Sigmoid colon (tissue), 4 donors: ENCODE results near the gene LYPD6.

Experiments used
- CTCF ChIP-seq, 4 experiments: fragments of 450-650 bp in 3 of 4; fragments of 200-600 bp in 1 of 4; IDR thresholded peaks; one replicate each; pipeline ENCODE4 v1.5.1; 2016 to 2019; ENCODE audit warnings: antibody characterized with exemption in 4 of 4, mild to moderate bottlenecking in 3 of 4, moderate library complexity in 2 of 4
- EP300 ChIP-seq, 4 donors: sonication (generic); formaldehyde crosslinking; IDR thresholded peaks; one replicate each; pipeline ENCODE4 v1.6.1; 2017; ENCODE audit warnings: antibody characterized with exemption in 4 of 4
- POLR2A ChIP-seq, 2 donors: fragments of 450-650 bp; IDR thresholded peaks; one replicate each; pipeline ENCODE4 v1.6.1; 2016; ENCODE audit warnings: antibody characterized with exemption in 2 of 2, mild to moderate bottlenecking in 2 of 2, moderate library complexity in 2 of 2
- POLR2AphosphoS5 ChIP-seq, 4 donors: sonication (generic); formaldehyde crosslinking; IDR thresholded peaks; one replicate each; pipeline ENCODE4 v1.6.1; 2017; ENCODE audit warnings: antibody characterized with exemption in 4 of 4

DNA sequence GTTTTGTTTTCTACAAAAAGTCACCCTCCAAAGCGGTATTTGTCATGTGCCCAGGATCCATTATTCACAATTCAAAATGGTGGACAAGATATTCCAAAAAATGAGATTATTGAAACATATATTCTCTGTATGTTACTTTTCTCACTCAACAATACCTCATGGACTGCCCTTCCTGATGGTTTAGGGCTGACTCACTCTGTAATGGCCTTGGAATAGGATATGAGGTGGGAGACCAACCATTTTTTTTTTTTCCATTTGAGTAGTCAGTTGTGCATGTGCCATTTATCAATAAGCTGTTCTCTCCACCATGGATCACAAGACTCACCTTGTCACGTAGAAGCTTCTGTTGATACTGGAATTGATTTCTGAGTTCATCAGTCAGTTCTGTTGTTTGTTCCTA is 64.5 kb downstream of the LYPD6 start:
- TF ChIP-seq CTCF (IDR thresholded peaks at IDR 0.05) (no peak), POLR2A (IDR thresholded peaks at IDR 0.05) (no peak), POLR2AphosphoS5 (IDR thresholded peaks at IDR 0.05) (no peak), EP300 (IDR thresholded peaks at IDR 0.05) (no peak)
